ENCODE measurements around the gene ECHS1.

The ECHS1 gene

GRCh38 chr10:133318494-133319127 lies 54.5 kb downstream of the ECHS1 start:
- peak; percentile 37 for DNase-seq

GRCh38 chr10:133316732-133317131 lies 56.4 kb downstream of the ECHS1 start:
- DNase-seq = no peak

GRCh38 chr10:133316266-133316665 lies 56.9 kb downstream of the ECHS1 start:
- DNase-seq = no peak

- no peak for DNase-seq
These were observed 57.3 kb downstream of the ECHS1 start for GRCh38 chr10:133315847-133316246.

- DNase-seq = no peak
These were observed 58.2 kb downstream of the ECHS1 start for GRCh38 chr10:133314911-133315310.

GRCh38 chr10:133313192-133313591 lies 60.0 kb downstream of the ECHS1 start:
- no peak for DNase-seq

GRCh38 chr10:133312769-133313145 lies 60.4 kb downstream of the ECHS1 start:
- no peak for DNase-seq

Measured in NCI-H2227 treated with DMSO at 0.1 percent for 48 hours (cell line).